ENCODE measurements around the gene SPTB.

The SPTB gene

DNA sequence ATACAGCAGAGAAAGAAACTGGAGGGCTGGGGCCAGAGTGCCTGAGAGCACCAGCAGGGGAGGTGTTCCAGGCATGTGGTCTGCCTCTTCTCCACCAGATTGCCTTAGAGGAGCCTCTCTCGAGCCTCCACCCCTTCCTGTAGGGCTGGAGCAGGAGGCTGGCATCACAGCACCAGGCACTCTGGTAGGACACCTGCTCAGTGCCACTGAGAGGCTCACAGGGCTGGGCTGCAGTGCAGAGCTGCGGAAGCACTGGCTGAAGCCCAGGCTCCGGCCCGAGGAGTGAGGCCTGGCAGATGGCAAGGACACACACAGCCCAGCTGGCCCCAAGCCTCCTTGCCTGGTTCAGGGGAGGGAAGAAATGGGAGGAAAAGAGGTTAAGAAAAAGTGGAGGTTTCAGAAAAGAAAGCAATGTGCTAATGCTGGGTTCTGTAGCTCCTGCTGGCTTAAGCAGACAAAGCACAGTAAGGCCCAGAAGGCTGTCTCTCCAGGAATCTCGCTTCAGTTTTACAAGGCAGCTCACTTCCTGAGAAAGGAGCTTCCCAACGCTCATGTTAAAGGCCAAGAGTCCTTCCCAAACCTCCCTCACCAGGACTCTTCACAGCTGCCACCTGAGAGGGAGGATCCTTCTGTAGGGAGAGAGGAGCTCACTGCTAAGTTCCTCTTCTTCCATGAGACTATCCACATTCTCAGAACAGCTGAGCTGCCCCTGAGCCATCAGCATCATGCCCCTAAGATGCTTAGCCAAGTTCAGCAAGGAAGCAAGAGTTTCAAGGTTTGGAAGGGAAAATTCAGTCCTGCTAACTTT lies 23.8 kb downstream of the SPTB start:
- in situ Hi-C loops (cut with HindIII; ENCODE audit: low sequenced_read_pairs): no loop called here

GRCh38 chr14:64850369-64851137 lies 29.2 kb downstream of the SPTB start:
- in situ Hi-C loops (cut with HindIII; ENCODE audit: low sequenced_read_pairs): no loop called here

- in situ Hi-C loops (cut with HindIII; ENCODE audit: low sequenced_read_pairs): no loop called here
Observed at GRCh38 chr14:64849940-64850339, 29.8 kb downstream of the SPTB start.

- in situ Hi-C loops (cut with HindIII; ENCODE audit: low sequenced_read_pairs): no loop called here
Observed at GRCh38 chr14:64848239-64848638, 31.5 kb downstream of the SPTB start.

DNA sequence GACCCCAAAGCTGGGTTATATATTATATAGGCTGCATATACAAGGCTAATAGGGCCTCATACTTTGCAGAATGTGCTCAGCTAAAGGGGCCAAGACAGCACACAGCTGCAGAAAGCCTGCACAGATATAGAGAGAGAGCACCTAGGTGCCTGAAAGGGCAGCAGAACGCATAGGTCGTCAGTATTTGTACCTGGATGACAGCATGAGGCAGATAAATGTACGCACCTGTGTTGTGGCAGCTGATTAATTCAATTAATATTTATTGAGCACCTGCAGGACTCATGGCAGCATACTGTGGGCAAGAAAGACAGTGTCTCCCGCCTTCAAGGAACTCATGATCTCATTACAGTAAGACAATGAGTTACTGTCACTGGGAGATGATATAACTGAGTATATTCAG lies 33.4 kb downstream of the SPTB start:
- in situ Hi-C loops (cut with HindIII; ENCODE audit: low sequenced_read_pairs): no loop called here

DNA sequence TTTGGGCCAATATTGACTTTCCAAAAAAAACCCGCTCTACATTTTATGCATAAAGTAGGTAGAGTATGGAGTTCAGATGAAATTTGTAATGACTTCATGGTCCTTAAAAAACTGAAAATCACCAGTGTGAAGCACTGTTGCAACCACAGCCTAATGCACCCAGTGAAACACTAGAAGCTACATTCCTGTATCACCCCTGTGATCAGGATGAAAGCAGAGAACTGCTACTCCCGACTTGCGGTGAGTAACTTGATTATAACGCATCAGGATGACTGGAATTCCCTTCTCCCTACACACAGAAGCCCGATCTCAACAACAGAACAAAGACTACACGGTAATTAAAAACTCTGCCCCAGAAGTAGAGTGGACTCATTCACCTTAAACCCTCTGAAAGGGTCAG lies 33.8 kb downstream of the SPTB start:
- in situ Hi-C loops (cut with HindIII; ENCODE audit: low sequenced_read_pairs): no loop called here

- in situ Hi-C loops (cut with HindIII; ENCODE audit: low sequenced_read_pairs): no loop called here
Observed at GRCh38 chr14:64844969-64845536, 34.7 kb downstream of the SPTB start.

DNA sequence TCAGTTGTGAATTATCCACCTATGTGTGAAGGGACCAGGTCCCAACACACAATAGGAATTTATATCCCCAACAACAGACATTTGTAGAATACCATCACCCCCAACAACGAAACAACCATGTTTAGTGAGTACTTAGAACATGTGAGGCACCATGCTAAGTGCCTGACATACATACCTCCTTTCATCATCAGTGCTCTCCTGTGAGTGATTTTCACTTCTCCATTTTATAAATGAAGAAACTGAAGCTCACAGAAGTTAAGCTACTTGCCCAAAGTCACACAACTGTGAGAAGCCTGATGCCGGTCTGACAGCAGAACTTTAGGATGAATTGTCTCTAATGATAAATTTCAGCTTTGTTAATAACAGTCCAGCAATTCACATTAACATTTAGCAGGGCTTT lies 35.4 kb downstream of the SPTB start:
- in situ Hi-C loops (cut with HindIII; ENCODE audit: low sequenced_read_pairs): no loop called here

- in situ Hi-C loops (cut with HindIII; ENCODE audit: low sequenced_read_pairs): no loop called here
Observed at GRCh38 chr14:64843548-64843947, 36.2 kb downstream of the SPTB start.

DNA sequence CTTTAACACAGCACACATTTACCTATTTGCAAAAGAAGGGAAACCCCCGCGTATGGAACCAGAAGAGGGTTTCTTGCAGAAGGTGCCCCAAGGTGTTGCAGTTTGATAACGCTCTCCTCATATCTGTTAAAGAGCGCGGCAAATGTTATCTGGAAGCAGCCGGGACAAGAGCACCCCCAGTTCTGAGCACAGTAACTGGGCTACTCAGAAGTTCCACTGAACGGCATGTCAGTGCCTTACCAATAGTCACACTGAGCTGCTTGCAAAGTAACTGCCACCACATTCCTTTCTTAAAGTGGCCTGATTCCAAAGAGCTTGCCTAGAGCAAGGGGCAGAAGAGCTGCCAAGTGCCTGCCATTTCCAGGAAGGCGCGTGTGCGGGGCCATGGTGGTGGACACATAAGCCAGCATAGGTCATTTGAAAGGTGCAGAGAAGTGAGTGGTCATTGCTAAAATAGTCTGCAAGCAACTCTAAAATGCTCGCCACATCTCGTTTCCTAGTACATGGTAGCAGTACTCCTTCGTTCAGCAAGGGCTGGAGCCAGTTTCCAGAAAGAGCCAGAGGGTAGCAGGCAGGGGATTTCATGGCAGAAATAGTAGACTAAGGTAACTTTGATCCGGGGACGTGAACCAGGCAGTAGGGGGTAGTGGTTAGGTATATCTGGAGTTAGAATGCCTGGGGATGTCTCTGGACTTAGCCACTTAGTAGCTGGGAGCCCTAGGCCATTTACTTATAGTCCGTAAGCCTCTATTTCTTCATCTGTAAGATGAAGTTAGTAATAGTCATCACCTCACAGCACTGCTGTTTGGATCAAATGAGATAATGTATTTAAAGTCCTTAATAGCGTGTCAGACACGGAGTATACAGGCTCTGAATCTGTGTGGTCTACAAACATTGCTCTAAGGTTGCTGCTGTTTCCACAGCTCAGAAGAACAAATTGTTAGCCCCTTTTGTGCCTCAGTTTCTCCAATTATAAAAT lies 37.6 kb downstream of the SPTB start:
- in situ Hi-C loops (cut with HindIII; ENCODE audit: low sequenced_read_pairs): no loop called here

GRCh38 chr14:64841121-64841651 lies 38.5 kb downstream of the SPTB start:
- in situ Hi-C loops (cut with HindIII; ENCODE audit: low sequenced_read_pairs): no loop called here

DNA sequence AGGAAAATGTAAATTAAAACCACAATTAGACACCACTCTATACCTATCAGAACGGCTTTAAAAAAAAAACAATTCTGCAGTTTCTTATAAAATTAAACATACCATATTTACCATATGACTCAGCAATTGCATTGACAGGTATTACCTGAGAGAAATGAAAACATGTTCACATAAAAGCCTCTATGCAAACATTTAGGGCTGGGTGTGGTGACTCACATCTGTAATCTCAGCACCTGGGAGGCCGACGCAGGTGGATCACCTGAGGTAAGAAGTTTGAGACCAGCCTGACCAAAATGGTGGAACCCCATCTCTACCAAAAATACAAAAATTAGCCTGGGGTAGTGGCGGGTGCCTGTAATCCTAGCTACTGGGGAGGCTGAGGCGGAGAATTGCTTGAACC lies 41.1 kb downstream of the SPTB start:
- in situ Hi-C loops (cut with HindIII; ENCODE audit: low sequenced_read_pairs): no loop called here

DNA sequence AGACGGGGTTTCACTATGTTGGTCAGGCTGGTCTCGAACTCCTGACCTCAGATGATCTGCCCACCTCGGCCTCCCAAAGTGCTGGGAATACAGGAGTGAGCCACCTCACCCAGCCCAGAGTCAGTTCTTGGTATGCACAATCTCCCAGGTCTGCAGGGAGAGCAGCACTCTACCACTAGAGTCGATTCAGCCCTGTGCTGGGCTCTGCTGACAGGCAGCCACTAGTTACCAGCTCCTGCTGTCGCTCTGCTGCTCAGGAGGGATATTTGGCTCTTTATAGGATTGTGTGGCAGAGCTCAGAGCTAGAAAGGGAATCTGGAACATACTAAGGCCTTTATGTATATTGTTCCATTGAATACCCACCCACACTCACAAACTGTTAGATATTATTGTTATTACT lies 44.3 kb downstream of the SPTB start:
- in situ Hi-C loops (cut with HindIII; ENCODE audit: low sequenced_read_pairs): no loop called here

DNA sequence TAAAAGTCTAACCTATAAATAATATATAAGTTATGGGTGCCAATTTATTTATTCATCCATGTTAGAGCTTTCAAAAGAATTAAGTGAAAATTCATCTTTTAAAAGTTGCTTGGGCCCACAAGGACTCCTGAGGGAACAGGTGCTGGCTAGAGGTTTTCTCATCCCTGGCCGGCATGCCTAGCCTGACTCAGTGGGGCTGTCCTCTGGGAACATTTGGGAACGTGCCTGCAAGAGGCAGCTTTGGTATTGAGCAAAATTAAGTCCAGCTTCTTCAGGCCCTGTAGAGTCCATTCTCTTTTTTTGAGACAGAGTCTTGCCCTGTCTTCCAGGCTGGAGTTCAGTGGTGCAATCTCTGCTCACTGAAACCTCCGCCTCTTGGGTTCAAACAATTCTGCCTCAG lies 44.7 kb downstream of the SPTB start:
- in situ Hi-C loops (cut with HindIII; ENCODE audit: low sequenced_read_pairs): no loop called here

GRCh38 chr14:64831419-64831818 lies 48.3 kb downstream of the SPTB start:
- in situ Hi-C loops (cut with HindIII; ENCODE audit: low sequenced_read_pairs): no loop called here

DNA sequence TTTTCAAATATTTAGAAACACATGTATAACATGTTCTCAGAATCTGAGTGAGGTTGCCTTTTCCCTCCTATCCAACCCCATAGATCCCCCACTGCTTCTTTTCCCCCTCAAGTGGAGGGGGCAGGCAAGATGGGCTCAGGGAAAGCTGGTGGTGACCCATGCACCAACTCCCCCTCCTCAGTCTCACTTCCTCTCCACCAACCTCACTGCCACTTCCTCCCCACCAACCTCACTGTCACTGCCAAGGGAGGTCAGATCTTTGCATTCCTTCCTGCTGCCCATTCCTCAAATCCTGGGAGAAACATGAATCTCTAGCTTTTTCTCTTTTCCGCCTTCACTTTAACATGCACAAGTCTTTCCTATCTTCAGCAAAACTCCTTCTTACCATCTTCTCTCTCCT lies 48.7 kb downstream of the SPTB start:
- in situ Hi-C loops (cut with HindIII; ENCODE audit: low sequenced_read_pairs): no loop called here

DNA sequence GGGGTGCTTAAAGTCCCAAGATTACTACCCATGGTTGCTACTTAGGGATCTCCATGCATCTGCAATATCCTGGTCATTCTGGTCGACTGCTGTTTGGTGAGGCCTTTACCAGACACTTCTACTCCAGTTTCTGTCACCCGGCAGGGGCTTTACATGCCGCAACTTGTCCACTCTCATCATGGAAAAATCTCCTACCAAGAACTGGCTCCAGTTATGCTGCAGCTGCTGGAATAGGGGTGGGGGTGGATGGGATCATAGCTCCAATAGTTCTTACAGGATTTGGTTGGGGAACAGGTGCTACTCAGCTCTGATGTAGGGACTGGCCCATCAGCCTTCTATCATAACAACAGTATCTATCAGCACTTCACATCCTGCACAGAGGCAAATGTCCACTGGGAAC lies 51.6 kb downstream of the SPTB start:
- in situ Hi-C loops (cut with HindIII; ENCODE audit: low sequenced_read_pairs): no loop called here

DNA sequence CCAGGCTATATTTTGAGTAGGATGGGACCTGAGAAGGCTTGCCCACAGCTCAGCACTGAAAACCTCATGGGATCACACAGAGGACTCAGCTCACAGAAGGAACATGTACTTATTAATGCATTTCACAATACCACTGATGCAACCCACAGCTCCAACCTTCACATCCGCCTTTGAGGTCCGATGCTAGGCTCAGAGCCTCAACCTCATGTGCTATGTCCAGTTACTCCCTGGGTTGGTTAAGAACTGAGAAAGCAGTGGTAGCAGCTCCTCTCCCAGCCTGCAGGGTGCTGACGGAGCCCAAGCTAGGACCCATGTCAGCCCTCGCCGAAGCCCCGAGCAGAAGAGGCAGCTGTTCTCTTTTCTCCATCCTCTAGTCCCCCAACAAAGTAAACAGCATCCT lies 52.9 kb downstream of the SPTB start:
- in situ Hi-C loops (cut with HindIII; ENCODE audit: low sequenced_read_pairs): no loop called here

DNA sequence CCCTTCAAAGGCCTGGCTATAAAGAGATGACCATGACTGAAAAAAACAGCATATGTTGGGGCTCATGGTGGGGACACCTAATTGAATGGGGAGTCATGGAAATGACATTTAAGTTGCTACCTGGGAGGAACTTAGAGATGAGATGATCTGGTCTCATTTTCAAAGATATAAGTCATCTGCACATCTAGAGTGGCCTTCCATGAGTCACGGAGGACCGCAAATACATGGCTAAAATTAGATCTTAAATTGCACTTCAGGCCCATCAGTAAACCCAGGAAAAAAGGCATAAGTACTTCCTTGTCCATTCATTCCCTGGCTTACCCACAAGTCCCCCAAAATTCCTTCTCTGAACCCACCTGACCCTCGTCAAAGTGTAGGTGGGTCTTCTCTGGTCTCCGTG lies 53.4 kb downstream of the SPTB start:
- in situ Hi-C loops (cut with HindIII; ENCODE audit: low sequenced_read_pairs): no loop called here

DNA sequence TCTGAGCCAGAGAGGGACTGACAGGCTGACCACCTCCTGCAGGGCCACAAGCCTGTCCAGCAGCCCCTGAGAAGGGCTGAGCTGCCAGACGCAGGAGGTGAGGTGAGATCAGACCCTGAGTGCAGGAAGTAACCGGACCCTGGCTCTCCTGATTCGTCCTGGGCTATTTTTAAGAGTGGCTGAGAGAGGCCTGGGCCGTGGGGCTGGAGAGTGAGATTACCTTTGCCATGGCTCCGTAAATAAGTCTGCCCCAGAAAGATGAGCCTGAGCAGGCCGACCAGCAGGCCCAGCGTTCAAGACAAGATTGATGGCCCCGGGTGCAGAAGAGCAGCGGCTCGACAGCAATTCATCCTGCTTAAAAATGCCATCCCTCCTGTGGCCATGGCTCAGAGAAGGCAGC lies 54.2 kb downstream of the SPTB start:
- in situ Hi-C loops (cut with HindIII; ENCODE audit: low sequenced_read_pairs): no loop called here

DNA sequence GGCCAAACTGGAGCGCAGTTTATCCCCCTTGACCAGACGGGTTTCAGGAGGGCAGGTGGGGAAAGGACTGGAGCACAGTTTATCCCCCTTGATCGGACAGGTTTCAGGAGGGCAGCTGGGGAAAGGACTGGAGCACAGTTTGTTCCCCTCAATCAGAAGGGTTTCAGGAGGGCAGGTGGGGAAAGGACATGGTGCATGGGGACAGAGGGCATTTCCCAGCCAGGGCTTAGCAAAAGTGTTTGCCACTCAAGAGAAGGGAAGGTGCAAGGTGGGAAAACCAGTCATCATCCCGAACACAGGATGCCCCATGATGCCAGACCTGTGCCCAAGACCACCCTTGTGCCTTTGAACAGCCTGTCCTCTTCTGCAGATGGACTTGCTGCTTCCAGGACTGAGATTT lies 54.7 kb downstream of the SPTB start:
- in situ Hi-C loops (cut with HindIII; ENCODE audit: low sequenced_read_pairs): no loop called here

All from endothelial cell of hepatic sinusoid (primary cell).